ENCODE results near the gene EVA1C.

- no peak for TF ChIP-seq STAT1 (IDR thresholded peaks at IDR 0.05; ENCODE audit: unreplicated experiment)
- TF ChIP-seq CTCF (conservative IDR thresholded peaks at IDR 0.05; ENCODE audit: low read depth in 2 of 2) = no peak
- TF ChIP-seq POLR2AphosphoS5 (IDR thresholded peaks at IDR 0.05; ENCODE audit: low read depth) = no peak
- TF ChIP-seq EZH2phosphoT487 (IDR thresholded peaks at IDR 0.05; ENCODE audit: unreplicated experiment) = no peak
- TF ChIP-seq CREB1 (CRISPR knock-in tag; IDR thresholded peaks at IDR 0.05; ENCODE audit: low read depth) = no peak
- TF ChIP-seq EZH2 (IDR thresholded peaks at IDR 0.05; ENCODE audit: low read depth, unreplicated experiment) = no peak
- TF ChIP-seq REST (IDR thresholded peaks at IDR 0.05; ENCODE audit: unreplicated experiment) = no peak
- TF ChIP-seq JUNB (IDR thresholded peaks at IDR 0.05; ENCODE audit: unreplicated experiment) = no peak
- no peak for TF ChIP-seq ETS1 (IDR thresholded peaks at IDR 0.05)
- TF ChIP-seq ZNF331 (CRISPR knock-in tag; IDR thresholded peaks at IDR 0.05; ENCODE audit: low read depth) = no peak
- no peak for TF ChIP-seq NANOG (IDR thresholded peaks at IDR 0.05; ENCODE audit: borderline replicate concordance)
- TF ChIP-seq ZNF114 (CRISPR knock-in tag; IDR thresholded peaks at IDR 0.05) = no peak
- no peak for TF ChIP-seq ZNF462 (CRISPR knock-in tag; IDR thresholded peaks at IDR 0.05)
Measured at GRCh38 chr21:32370998-32371766, 41.3 kb upstream of the EVA1C start.
